ENCODE measurements around the gene RBX1. TPM values are rescaled to one million over a fixed set of nuclear protein-coding genes. Genes with fewer than 3 reads are reported as not detected.
"Not testable (repeated sequence)": the region's sequence is repeated elsewhere in the genome, so short reads cannot be mapped to it uniquely, and the experiment has no call there.

Gene RBX1
- polyA plus RNA-seq: 10 to 100 TPM; 38.7 to 87.4 (median 67.9) TPM
- long read RNA-seq, donor 1, transcript RBX1-202 (2 exons, 1,871 nt): minor isoform, 13 of 172 reads
- long read RNA-seq, donor 1, transcript RBX1-201 (5 exons, 1,188 nt): major isoform, 134 of 172 reads
- long read RNA-seq, donor 1, partial matches to known transcripts: 13 of 172 reads
- long read RNA-seq, donor 1, other reads (novel, unspliced or antisense): 11 of 172 reads
- long read RNA-seq, donor 2, transcript RBX1-201 (5 exons, 1,188 nt): major isoform, 25 of 28 reads
- long read RNA-seq, donor 2, partial matches to known transcripts: 0 of 28 reads
- long read RNA-seq, donor 2, other reads (novel, unspliced or antisense): 0 of 28 reads
- long read RNA-seq, donor 3, transcript RBX1-202 (2 exons, 1,871 nt): minor isoform, 14 of 47 reads
- long read RNA-seq, donor 3, transcript RBX1-201 (5 exons, 1,188 nt): major isoform, 33 of 47 reads
- long read RNA-seq, donor 3, partial matches to known transcripts: 0 of 47 reads
- long read RNA-seq, donor 3, other reads (novel, unspliced or antisense): 0 of 47 reads
- long read RNA-seq, donor 4, partial matches to known transcripts: 0 of 3 reads
- long read RNA-seq, donor 4, other reads (novel, unspliced or antisense): 0 of 3 reads
- long read RNA-seq, donor 5, transcript RBX1-201 (5 exons, 1,188 nt): major isoform, 16 of 17 reads
- long read RNA-seq, donor 5, partial matches to known transcripts: 0 of 17 reads
- long read RNA-seq, donor 5, other reads (novel, unspliced or antisense): 0 of 17 reads
- long read RNA-seq, donor 6, transcript RBX1-201 (5 exons, 1,188 nt): major isoform, 41 of 43 reads
- long read RNA-seq, donor 6, partial matches to known transcripts: 0 of 43 reads
- long read RNA-seq, donor 6, other reads (novel, unspliced or antisense): 0 of 43 reads
- long read RNA-seq, donor 7, transcript RBX1-201 (5 exons, 1,188 nt): major isoform, 263 of 319 reads
- long read RNA-seq, donor 7, transcript RBX1-202 (2 exons, 1,871 nt): minor isoform, 16 of 319 reads
- long read RNA-seq, donor 7, partial matches to known transcripts: 27 of 319 reads
- long read RNA-seq, donor 7, other reads (novel, unspliced or antisense): 11 of 319 reads
- long read RNA-seq, donor 8, transcript RBX1-201 (5 exons, 1,188 nt): major isoform, 7 of 8 reads
- long read RNA-seq, donor 8, partial matches to known transcripts: 0 of 8 reads
- long read RNA-seq, donor 8, other reads (novel, unspliced or antisense): 0 of 8 reads
- long read RNA-seq, donor 9, transcript RBX1-201 (5 exons, 1,188 nt): major isoform, 9 of 9 reads
- long read RNA-seq, donor 9, partial matches to known transcripts: 0 of 9 reads
- long read RNA-seq, donor 9, other reads (novel, unspliced or antisense): 0 of 9 reads
- long read RNA-seq, donor 10, transcript RBX1-201 (5 exons, 1,188 nt): major isoform, 114 of 145 reads
- long read RNA-seq, donor 10, partial matches to known transcripts: 23 of 145 reads
- long read RNA-seq, donor 10, other reads (novel, unspliced or antisense): 5 of 145 reads

GRCh38 chr22:40950962-40951794 is at the start of gene RBX1:
Gene RBX1, plus strand, starts transcription at chr22:40951378. Its CDS starts 21 bp downstream, at chr22:40951399.
- no peaks in the 10 kb centered on the region for H3K27me3 ChIP-seq (ENCODE audit: control insufficient read depth in 3 of 3, insufficient read depth in 3 of 3, low read length in 3 of 3)
- H3K27ac ChIP-seq (ENCODE audit: low read depth in 1 of 3, low read length in 2 of 3): peak within 1 kb of the TSS; percentile 95 to 99 (median 98)
- H3K9me3 ChIP-seq (ENCODE audit: control insufficient read depth in 2 of 2, insufficient read depth in 1 of 2, low read depth in 1 of 2, low read length in 1 of 2): no peaks in the 10 kb centered on the region
- peaks cover 0 to 8% (median 3%) of the 10 kb centered on the region in 3 donors for H3K36me3 ChIP-seq (ENCODE audit: control insufficient read depth in 3 of 3, insufficient read depth in 2 of 3, low read depth in 1 of 3, low read length in 3 of 3)
- peak within 1 kb of the TSS; percentile 65 to 97 (median 72) for H3K4me3 ChIP-seq (ENCODE audit: low read depth in 1 of 3, low read length in 3 of 3)
- 0 to 1% (median 0%) methylated on average over 54 to 86 of the region's 86 CpGs for WGBS, 3 donors
- FAIRE-seq (no peak), DNase-seq (peak; percentile 99 to 100)
- peaks cover 0 to 5% (median 3%) of the 10 kb centered on the region in 3 donors for H3K4me1 ChIP-seq (ENCODE audit: control insufficient read depth in 3 of 3, insufficient read depth in 2 of 3, low read depth in 1 of 3, low read length in 2 of 3)

- DNase-seq: no peak
- no peaks in the 10 kb centered on the region for H3K27me3 ChIP-seq (ENCODE audit: control insufficient read depth in 3 of 3, insufficient read depth in 3 of 3, low read length in 3 of 3)
- no peaks in the 10 kb centered on the region for H3K4me1 ChIP-seq (ENCODE audit: control insufficient read depth in 3 of 3, insufficient read depth in 2 of 3, low read depth in 1 of 3, low read length in 2 of 3)
- H3K27ac ChIP-seq (ENCODE audit: low read depth in 1 of 3, low read length in 2 of 3): no peak overlapping the region
- no peak for FAIRE-seq
- H3K9me3 ChIP-seq (ENCODE audit: control insufficient read depth in 2 of 2, insufficient read depth in 1 of 2, low read depth in 1 of 2, low read length in 1 of 2): peaks cover 0 to 3% of the 10 kb centered on the region in 2 donors
- H3K4me3 ChIP-seq (ENCODE audit: low read depth in 1 of 3, low read length in 3 of 3): no peak overlapping the region
- WGBS, 3 donors: 93 to 100% (median 95%) methylated on average over 1 of the region's 1 CpG
- H3K36me3 ChIP-seq (ENCODE audit: control insufficient read depth in 3 of 3, insufficient read depth in 2 of 3, low read depth in 1 of 3, low read length in 3 of 3): peaks cover 0 to 16% (median 0%) of the 10 kb centered on the region in 3 donors
These were observed 47.1 kb upstream of the RBX1 start for GRCh38 chr22:40904101-40904500.

GRCh38 chr22:40908895-40909294 is 42.3 kb upstream of the RBX1 start:
- H3K4me1 ChIP-seq (ENCODE audit: control insufficient read depth in 3 of 3, insufficient read depth in 2 of 3, low read depth in 1 of 3, low read length in 2 of 3): no peaks in the 10 kb centered on the region
- no peak overlapping the region for H3K4me3 ChIP-seq (ENCODE audit: low read depth in 1 of 3, low read length in 3 of 3)
- peaks cover 0 to 3% of the 10 kb centered on the region in 2 donors for H3K9me3 ChIP-seq (ENCODE audit: control insufficient read depth in 2 of 2, insufficient read depth in 1 of 2, low read depth in 1 of 2, low read length in 1 of 2)
- H3K27ac ChIP-seq (ENCODE audit: low read depth in 1 of 3, low read length in 2 of 3): no peak overlapping the region
- H3K27me3 ChIP-seq (ENCODE audit: control insufficient read depth in 3 of 3, insufficient read depth in 3 of 3, low read length in 3 of 3): no peaks in the 10 kb centered on the region
- DNase-seq (no peak), FAIRE-seq (no peak)
- WGBS, 3 donors: 93 to 97% (median 97%) methylated on average over 6 of the region's 6 CpGs
- H3K36me3 ChIP-seq (ENCODE audit: control insufficient read depth in 3 of 3, insufficient read depth in 2 of 3, low read depth in 1 of 3, low read length in 3 of 3): peaks cover 0 to 24% (median 0%) of the 10 kb centered on the region in 3 donors

- H3K9me3 ChIP-seq (ENCODE audit: control insufficient read depth in 2 of 2, insufficient read depth in 1 of 2, low read depth in 1 of 2, low read length in 1 of 2): peaks cover 0 to under 1% of the 10 kb centered on the region in 2 donors
- no peak for FAIRE-seq
These were observed 39.4 kb upstream of the RBX1 start for GRCh38 chr22:40911772-40912171.

GRCh38 chr22:40912987-40913386 is 38.2 kb upstream of the RBX1 start:
- not testable (repeated sequence) for DNase-seq; H3K27me3 ChIP-seq (ENCODE audit: control insufficient read depth in 3 of 3, insufficient read depth in 3 of 3, low read length in 3 of 3); FAIRE-seq; H3K9me3 ChIP-seq (ENCODE audit: control insufficient read depth in 2 of 2, insufficient read depth in 1 of 2, low read depth in 1 of 2, low read length in 1 of 2); H3K4me3 ChIP-seq (ENCODE audit: low read depth in 1 of 3, low read length in 3 of 3); H3K4me1 ChIP-seq (ENCODE audit: control insufficient read depth in 3 of 3, insufficient read depth in 2 of 3, low read depth in 1 of 3, low read length in 2 of 3); H3K27ac ChIP-seq (ENCODE audit: low read depth in 1 of 3, low read length in 2 of 3)
- peaks cover 0 to 29% (median 0%) of the 10 kb centered on the region in 3 donors for H3K36me3 ChIP-seq (ENCODE audit: control insufficient read depth in 3 of 3, insufficient read depth in 2 of 3, low read depth in 1 of 3, low read length in 3 of 3)
- WGBS, 3 donors: 95 to 97% (median 96%) methylated on average over 6 of the region's 6 CpGs

More at GRCh38 chr22:40911772-40912171, 39.4 kb upstream of the RBX1 start:
- H3K27ac ChIP-seq (ENCODE audit: low read depth in 1 of 3, low read length in 2 of 3): no peak overlapping the region
- no peak for DNase-seq
- 83 to 96% (median 89%) methylated on average over 3 of the region's 3 CpGs for WGBS, 3 donors
- H3K4me1 ChIP-seq (ENCODE audit: control insufficient read depth in 3 of 3, insufficient read depth in 2 of 3, low read depth in 1 of 3, low read length in 2 of 3): peaks cover 0 to 8% (median 0%) of the 10 kb centered on the region in 3 donors
- H3K4me3 ChIP-seq (ENCODE audit: low read depth in 1 of 3, low read length in 3 of 3): no peak overlapping the region
- H3K36me3 ChIP-seq (ENCODE audit: control insufficient read depth in 3 of 3, insufficient read depth in 2 of 3, low read depth in 1 of 3, low read length in 3 of 3): peaks cover 0 to 27% (median 0%) of the 10 kb centered on the region in 3 donors
- H3K27me3 ChIP-seq (ENCODE audit: control insufficient read depth in 3 of 3, insufficient read depth in 3 of 3, low read length in 3 of 3): no peaks in the 10 kb centered on the region

- FAIRE-seq: no peak
- Histone ChIP-seq H3K4me1 (ENCODE audit: control insufficient read depth in 3 of 3, insufficient read depth in 2 of 3, low read depth in 1 of 3, low read length in 2 of 3) (peaks cover 0 to 8% (median 0%) of the 10 kb centered on the region in 3 donors), H3K4me3 (ENCODE audit: low read depth in 1 of 3, low read length in 3 of 3) (no peak overlapping the region), H3K36me3 (ENCODE audit: control insufficient read depth in 3 of 3, insufficient read depth in 2 of 3, low read depth in 1 of 3, low read length in 3 of 3) (peaks cover 0 to 34% (median 3%) of the 10 kb centered on the region in 3 donors), H3K9me3 (ENCODE audit: control insufficient read depth in 2 of 2, insufficient read depth in 1 of 2, low read depth in 1 of 2, low read length in 1 of 2) (no peaks in the 10 kb centered on the region), H3K27me3 (ENCODE audit: control insufficient read depth in 3 of 3, insufficient read depth in 3 of 3, low read length in 3 of 3) (no peaks in the 10 kb centered on the region), H3K27ac (ENCODE audit: low read depth in 1 of 3, low read length in 2 of 3) (no peak overlapping the region)
- WGBS, 3 donors: 91 to 94% (median 93%) methylated on average over 5 of the region's 5 CpGs
- DNase-seq: no peak
These were observed 31.7 kb upstream of the RBX1 start for GRCh38 chr22:40919446-40919845.

- Histone ChIP-seq H3K4me3 (ENCODE audit: low read depth in 1 of 3, low read length in 3 of 3) (no peak overlapping the region), H3K27me3 (ENCODE audit: control insufficient read depth in 3 of 3, insufficient read depth in 3 of 3, low read length in 3 of 3) (no peaks in the 10 kb centered on the region), H3K4me1 (ENCODE audit: control insufficient read depth in 3 of 3, insufficient read depth in 2 of 3, low read depth in 1 of 3, low read length in 2 of 3) (peaks cover 0 to 4% (median 0%) of the 10 kb centered on the region in 3 donors), H3K36me3 (ENCODE audit: control insufficient read depth in 3 of 3, insufficient read depth in 2 of 3, low read depth in 1 of 3, low read length in 3 of 3) (peaks cover 0 to 35% (median 3%) of the 10 kb centered on the region in 3 donors), H3K27ac (ENCODE audit: low read depth in 1 of 3, low read length in 2 of 3) (no peak overlapping the region), H3K9me3 (ENCODE audit: control insufficient read depth in 2 of 2, insufficient read depth in 1 of 2, low read depth in 1 of 2, low read length in 1 of 2) (no peaks in the 10 kb centered on the region)
- 89 to 95% (median 92%) methylated on average over 9 of the region's 9 CpGs for WGBS, 3 donors
- no peak for FAIRE-seq
- no peak for DNase-seq
These were observed 30.7 kb upstream of the RBX1 start for GRCh38 chr22:40920526-40920925.

Measured in small intestine (tissue), 16 donors.